Liver (tissue), 9 donors: Measurements from ENCODE around the gene NAGS. TPM values are rescaled to one million over a fixed set of nuclear protein-coding genes. Genes with fewer than 3 reads are reported as not detected.
"Not testable (repeated sequence)": the region's sequence is repeated elsewhere in the genome, so short reads cannot be mapped to it uniquely, and the experiment has no call there.

ENCODE experiments used
- DNase-seq: peaks from one replicate; pipeline ENCODE4 v3.0.0-alpha.2; 2017; ENCODE audit warnings: low spot score
- H3K27ac ChIP-seq, 2 donors: one replicate each; pipeline ENCODE4 v1.7.0; 2013; ENCODE audit warnings: inconsistent platforms in 2 of 2, low read length in 2 of 2, control low read depth in 1 of 2, low read depth in 1 of 2, mild to moderate bottlenecking in 1 of 2
- H3K27me3 ChIP-seq, 4 donors: one replicate each; pipeline versions ENCODE4 v1.6.1 to v1.7.0; 2013; ENCODE audit warnings: low read length in 3 of 4, inconsistent platforms in 1 of 4, mild to moderate bottlenecking in 1 of 4, moderate library complexity in 1 of 4; ENCODE audit not compliant: control insufficient read depth in 4 of 4, insufficient read depth in 4 of 4
- H3K36me3 ChIP-seq, 4 donors: one replicate each; pipeline versions ENCODE4 v1.6.1 to v1.7.0; 2013; ENCODE audit warnings: low read length in 3 of 4, mild to moderate bottlenecking in 3 of 4, low read depth in 1 of 4, moderate library complexity in 1 of 4; ENCODE audit not compliant: control insufficient read depth in 4 of 4, insufficient read depth in 3 of 4
- H3K4me1 ChIP-seq, 4 donors: one replicate each; pipeline versions ENCODE4 v1.6.1 to v1.7.0; 2013; ENCODE audit warnings: low read length in 3 of 4, mild to moderate bottlenecking in 3 of 4, moderate library complexity in 1 of 4; ENCODE audit not compliant: control insufficient read depth in 4 of 4, insufficient read depth in 4 of 4
- H3K4me3 ChIP-seq, 3 donors: one replicate each; pipeline versions ENCODE4 v1.6.1 to v1.7.0; 2013; ENCODE audit warnings: low read length in 3 of 3, control low read depth in 1 of 3, low read depth in 1 of 3, mild to moderate bottlenecking in 1 of 3
- H3K9ac ChIP-seq, 2 donors: one replicate each; pipeline ENCODE4 v1.7.0; 2013; ENCODE audit warnings: low read length in 2 of 2, mild to moderate bottlenecking in 2 of 2, moderate library complexity in 2 of 2, control low read depth in 1 of 2, low read depth in 1 of 2
- H3K9me3 ChIP-seq, 4 donors: one replicate each; pipeline versions ENCODE4 v1.6.1 to v1.7.0; 2013; ENCODE audit warnings: low read length in 3 of 4; ENCODE audit not compliant: control insufficient read depth in 4 of 4
- EGR1 ChIP-seq, 2 donors: IDR thresholded peaks; 2 replicates each; pipeline ENCODE4 v1.6.1; 2016 to 2018; ENCODE audit warnings: antibody characterized with exemption in 2 of 2, low read depth in 2 of 2
- FOXA1 ChIP-seq: IDR thresholded peaks from 2 replicates; pipeline ENCODE4 v1.6.1; 2016; ENCODE audit warnings: antibody characterized with exemption
- FOXA2 ChIP-seq: IDR thresholded peaks from 2 replicates; pipeline ENCODE4 v1.6.1; 2016; ENCODE audit warnings: antibody characterized with exemption
- GABPA ChIP-seq, 2 donors: IDR thresholded peaks in 1 of 2; conservative IDR thresholded peaks in 1 of 2; 2 replicates each; pipeline ENCODE4 v1.6.1; 2016; ENCODE audit warnings: antibody characterized with exemption in 2 of 2, mild to moderate bottlenecking in 1 of 2, moderate library complexity in 1 of 2
- HNF4A ChIP-seq, 2 donors: conservative IDR thresholded peaks; 2 replicates each; pipeline ENCODE4 v1.6.1; 2016; ENCODE audit warnings: antibody characterized with exemption in 2 of 2, mild to moderate bottlenecking in 2 of 2
- HNF4G ChIP-seq: IDR thresholded peaks from 2 replicates; pipeline ENCODE4 v1.6.1; 2016; ENCODE audit warnings: antibody characterized with exemption
- JUND ChIP-seq, 2 donors: IDR thresholded peaks; 2 replicates each; pipeline ENCODE4 v1.6.1; 2016; ENCODE audit warnings: antibody characterized with exemption in 2 of 2
- NR2F2 ChIP-seq: IDR thresholded peaks from 2 replicates; pipeline ENCODE4 v1.6.1; 2016; ENCODE audit warnings: antibody characterized with exemption
- RAD21 ChIP-seq, 2 donors: IDR thresholded peaks; 2 replicates each; pipeline ENCODE4 v1.6.1; 2016; ENCODE audit warnings: antibody characterized with exemption in 2 of 2, mild to moderate bottlenecking in 2 of 2
- SP1 ChIP-seq: IDR thresholded peaks from 2 replicates; pipeline ENCODE4 v1.6.1; 2018; ENCODE audit warnings: antibody characterized with exemption, mild to moderate bottlenecking
- TAF1 ChIP-seq: conservative IDR thresholded peaks from 2 replicates; pipeline ENCODE4 v1.6.1; 2016; ENCODE audit warnings: antibody characterized with exemption, mild to moderate bottlenecking
- YY1 ChIP-seq: IDR thresholded peaks from 2 replicates; pipeline ENCODE4 v1.6.1; 2016; ENCODE audit warnings: antibody characterized with exemption, mild to moderate bottlenecking
- WGBS: extraction: QIAGEN DNeasy Blood & Tissue Kit; methylation state at CpG from one replicate; pipeline ENCODE4 v1.1.7; 2013; 5-methylcytosine and 5-hydroxymethylcytosine counted together
- polyA plus RNA-seq, 2 donors: library from polyadenylated mRNA; stranded (reverse) in 1 of 2; unstranded in 1 of 2; fragments of 200-250 nt in 1 of 2; fragments of >200 nt in 1 of 2; fragmentation: Nextera tagmentation in 1 of 2; extraction: Ambion mirVana in 1 of 2; gene quantifications; one replicate each; pipeline versions ENCODE4 v1.2.1 to v1.2.3, GENCODE V29; 2013 to 2015
- total RNA-seq, 2 donors: library from RNA; depleted of rRNA; stranded (reverse); fragments of >200 nt; gene quantifications; one replicate each; pipeline ENCODE4 v1.2.3, GENCODE V29; 2014
- TF ChIP-seq, protein P1 (sequence below): IDR thresholded peaks from 2 replicates; pipeline ENCODE4 v1.6.1; 2016; ENCODE audit warnings: antibody characterized with exemption
- TF ChIP-seq, protein P2 (sequence below): IDR thresholded peaks from 2 replicates; pipeline ENCODE4 v1.6.1; 2016; ENCODE audit warnings: antibody characterized with exemption, mild to moderate bottlenecking
- TF ChIP-seq, protein P3 (sequence below): IDR thresholded peaks from 2 replicates; pipeline ENCODE4 v1.6.1; 2016; ENCODE audit warnings: antibody characterized with exemption
- TF ChIP-seq, protein P4 (sequence below): fragments of 150-350 bp; IDR thresholded peaks from 2 replicates; pipeline ENCODE4 v1.5.1; 2017; ENCODE audit warnings: improper control_type of control experiment, low read depth, low read length; ENCODE audit not compliant: missing input control
- TF ChIP-seq, protein P5 (sequence below): IDR thresholded peaks from 2 replicates; pipeline ENCODE4 v1.6.1; 2016; ENCODE audit warnings: antibody characterized with exemption
- donor health status: healthy.
- donor health status: healthy.
- donor health status: healthy.
- donor health status: healthy.
- donor health status: healthy.

The NAGS gene
- total and polyA plus RNA-seq, 4 donors = 21.5 to 29.8 (median 28.2) TPM

- TF ChIP-seq, protein P1, sequence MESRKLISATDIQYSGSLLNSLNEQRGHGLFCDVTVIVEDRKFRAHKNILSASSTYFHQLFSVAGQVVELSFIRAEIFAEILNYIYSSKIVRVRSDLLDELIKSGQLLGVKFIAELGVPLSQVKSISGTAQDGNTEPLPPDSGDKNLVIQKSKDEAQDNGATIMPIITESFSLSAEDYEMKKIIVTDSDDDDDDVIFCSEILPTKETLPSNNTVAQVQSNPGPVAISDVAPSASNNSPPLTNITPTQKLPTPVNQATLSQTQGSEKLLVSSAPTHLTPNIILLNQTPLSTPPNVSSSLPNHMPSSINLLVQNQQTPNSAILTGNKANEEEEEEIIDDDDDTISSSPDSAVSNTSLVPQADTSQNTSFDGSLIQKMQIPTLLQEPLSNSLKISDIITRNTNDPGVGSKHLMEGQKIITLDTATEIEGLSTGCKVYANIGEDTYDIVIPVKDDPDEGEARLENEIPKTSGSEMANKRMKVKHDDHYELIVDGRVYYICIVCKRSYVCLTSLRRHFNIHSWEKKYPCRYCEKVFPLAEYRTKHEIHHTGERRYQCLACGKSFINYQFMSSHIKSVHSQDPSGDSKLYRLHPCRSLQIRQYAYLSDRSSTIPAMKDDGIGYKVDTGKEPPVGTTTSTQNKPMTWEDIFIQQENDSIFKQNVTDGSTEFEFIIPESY = no peak
- TF ChIP-seq HNF4G (no peak), FOXA2 (no peak), YY1 (no peak), RAD21 (IDR thresholded peaks at IDR 0.05) (no peak), EGR1 (IDR thresholded peaks at IDR 0.05; ENCODE audit: low read depth in 2 of 2) (no peak)
- TF ChIP-seq, protein P2, sequence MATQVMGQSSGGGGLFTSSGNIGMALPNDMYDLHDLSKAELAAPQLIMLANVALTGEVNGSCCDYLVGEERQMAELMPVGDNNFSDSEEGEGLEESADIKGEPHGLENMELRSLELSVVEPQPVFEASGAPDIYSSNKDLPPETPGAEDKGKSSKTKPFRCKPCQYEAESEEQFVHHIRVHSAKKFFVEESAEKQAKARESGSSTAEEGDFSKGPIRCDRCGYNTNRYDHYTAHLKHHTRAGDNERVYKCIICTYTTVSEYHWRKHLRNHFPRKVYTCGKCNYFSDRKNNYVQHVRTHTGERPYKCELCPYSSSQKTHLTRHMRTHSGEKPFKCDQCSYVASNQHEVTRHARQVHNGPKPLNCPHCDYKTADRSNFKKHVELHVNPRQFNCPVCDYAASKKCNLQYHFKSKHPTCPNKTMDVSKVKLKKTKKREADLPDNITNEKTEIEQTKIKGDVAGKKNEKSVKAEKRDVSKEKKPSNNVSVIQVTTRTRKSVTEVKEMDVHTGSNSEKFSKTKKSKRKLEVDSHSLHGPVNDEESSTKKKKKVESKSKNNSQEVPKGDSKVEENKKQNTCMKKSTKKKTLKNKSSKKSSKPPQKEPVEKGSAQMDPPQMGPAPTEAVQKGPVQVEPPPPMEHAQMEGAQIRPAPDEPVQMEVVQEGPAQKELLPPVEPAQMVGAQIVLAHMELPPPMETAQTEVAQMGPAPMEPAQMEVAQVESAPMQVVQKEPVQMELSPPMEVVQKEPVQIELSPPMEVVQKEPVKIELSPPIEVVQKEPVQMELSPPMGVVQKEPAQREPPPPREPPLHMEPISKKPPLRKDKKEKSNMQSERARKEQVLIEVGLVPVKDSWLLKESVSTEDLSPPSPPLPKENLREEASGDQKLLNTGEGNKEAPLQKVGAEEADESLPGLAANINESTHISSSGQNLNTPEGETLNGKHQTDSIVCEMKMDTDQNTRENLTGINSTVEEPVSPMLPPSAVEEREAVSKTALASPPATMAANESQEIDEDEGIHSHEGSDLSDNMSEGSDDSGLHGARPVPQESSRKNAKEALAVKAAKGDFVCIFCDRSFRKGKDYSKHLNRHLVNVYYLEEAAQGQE = no peak
Observed at GRCh38 chr17:44045486-44045885, 41.1 kb downstream of the NAGS start (continued).

- H3K27me3 ChIP-seq, H3K9ac ChIP-seq, H3K4me1 ChIP-seq, DNase-seq, H3K27ac ChIP-seq, H3K9me3 ChIP-seq, H3K4me3 ChIP-seq: not testable (repeated sequence)
- over 99% methylated on average over 7 of the region's 7 CpGs for WGBS
- H3K36me3 ChIP-seq = peaks cover 4 to 20% (median 13%) of the 10 kb centered on the region in 4 donors
Observed at GRCh38 chr17:44046893-44047292, 42.5 kb downstream of the NAGS start.

GRCh38 chr17:44049294-44050060 lies 45.1 kb downstream of the NAGS start:
- no peak for DNase-seq
- 97% methylated on average over 9 of the region's 9 CpGs for WGBS
- H3K9ac ChIP-seq = no peak overlapping the region
- H3K9me3 ChIP-seq = no peaks in the 10 kb centered on the region
- peaks cover 4 to 14% (median 13%) of the 10 kb centered on the region in 4 donors for H3K4me1 ChIP-seq
- TF ChIP-seq, protein P2 = no peak
- TF ChIP-seq NR2F2 = no peak
- no peak for TF ChIP-seq FOXA2
- no peak for TF ChIP-seq EGR1 (IDR thresholded peaks at IDR 0.05; ENCODE audit: low read depth in 2 of 2)
- TF ChIP-seq HNF4A (conservative IDR thresholded peaks at IDR 0.05) = no peak
- TF ChIP-seq TAF1 = no peak
- TF ChIP-seq JUND (IDR thresholded peaks at IDR 0.05) = no peak
- TF ChIP-seq HNF4G = no peak
- TF ChIP-seq, protein P3, sequence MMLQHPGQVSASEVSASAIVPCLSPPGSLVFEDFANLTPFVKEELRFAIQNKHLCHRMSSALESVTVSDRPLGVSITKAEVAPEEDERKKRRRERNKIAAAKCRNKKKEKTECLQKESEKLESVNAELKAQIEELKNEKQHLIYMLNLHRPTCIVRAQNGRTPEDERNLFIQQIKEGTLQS = no peak
- TF ChIP-seq, protein P4, sequence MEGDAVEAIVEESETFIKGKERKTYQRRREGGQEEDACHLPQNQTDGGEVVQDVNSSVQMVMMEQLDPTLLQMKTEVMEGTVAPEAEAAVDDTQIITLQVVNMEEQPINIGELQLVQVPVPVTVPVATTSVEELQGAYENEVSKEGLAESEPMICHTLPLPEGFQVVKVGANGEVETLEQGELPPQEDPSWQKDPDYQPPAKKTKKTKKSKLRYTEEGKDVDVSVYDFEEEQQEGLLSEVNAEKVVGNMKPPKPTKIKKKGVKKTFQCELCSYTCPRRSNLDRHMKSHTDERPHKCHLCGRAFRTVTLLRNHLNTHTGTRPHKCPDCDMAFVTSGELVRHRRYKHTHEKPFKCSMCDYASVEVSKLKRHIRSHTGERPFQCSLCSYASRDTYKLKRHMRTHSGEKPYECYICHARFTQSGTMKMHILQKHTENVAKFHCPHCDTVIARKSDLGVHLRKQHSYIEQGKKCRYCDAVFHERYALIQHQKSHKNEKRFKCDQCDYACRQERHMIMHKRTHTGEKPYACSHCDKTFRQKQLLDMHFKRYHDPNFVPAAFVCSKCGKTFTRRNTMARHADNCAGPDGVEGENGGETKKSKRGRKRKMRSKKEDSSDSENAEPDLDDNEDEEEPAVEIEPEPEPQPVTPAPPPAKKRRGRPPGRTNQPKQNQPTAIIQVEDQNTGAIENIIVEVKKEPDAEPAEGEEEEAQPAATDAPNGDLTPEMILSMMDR = no peak
- TF ChIP-seq, protein P5, sequence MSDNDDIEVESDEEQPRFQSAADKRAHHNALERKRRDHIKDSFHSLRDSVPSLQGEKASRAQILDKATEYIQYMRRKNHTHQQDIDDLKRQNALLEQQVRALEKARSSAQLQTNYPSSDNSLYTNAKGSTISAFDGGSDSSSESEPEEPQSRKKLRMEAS = no peak
- no peak for TF ChIP-seq SP1
- TF ChIP-seq GABPA (IDR thresholded peaks at IDR 0.05 in 1 of 2, conservative IDR thresholded peaks at IDR 0.05 in 1 of 2) = no peak
- no peak for TF ChIP-seq FOXA1
- TF ChIP-seq YY1 = no peak
- no peak for TF ChIP-seq RAD21 (IDR thresholded peaks at IDR 0.05)
- peaks cover 6 to 27% (median 18%) of the 10 kb centered on the region in 4 donors for H3K36me3 ChIP-seq
- no peaks in the 10 kb centered on the region for H3K27me3 ChIP-seq
- H3K27ac ChIP-seq = no peak overlapping the region
- H3K4me3 ChIP-seq = no peak overlapping the region
